GM18870 (cell line): ENCODE results near the gene MEG3.

ENCODE experiments used
- ATAC-seq: cut with Tn5 transposase; IDR thresholded peaks from one replicate; pipeline ENCODE4 v1.9.1; 2021; ENCODE audit warnings: moderate library complexity; ENCODE audit not compliant: unreplicated experiment

Gene MEG3

GRCh38 chr14:100893228-100893601, 67.3 kb downstream of the MEG3 start:
- no peak for ATAC-seq

GRCh38 chr14:100893760-100894159, 67.8 kb downstream of the MEG3 start:
- no peak for ATAC-seq

GRCh38 chr14:100894416-100894815, 68.5 kb downstream of the MEG3 start:
- ATAC-seq, result no peak

- ATAC-seq, result no peak
Observed at GRCh38 chr14:100895411-100895810, 69.5 kb downstream of the MEG3 start.

GRCh38 chr14:100896369-100897060, 70.6 kb downstream of the MEG3 start:
- ATAC-seq, result no peak

GRCh38 chr14:100898465-100898864, 72.5 kb downstream of the MEG3 start:
- ATAC-seq, result no peak

GRCh38 chr14:100898935-100899883, 73.3 kb downstream of the MEG3 start:
- ATAC-seq, result no peak

GRCh38 chr14:100899884-100900771, 74.2 kb downstream of the MEG3 start:
- no peak for ATAC-seq

- ATAC-seq, result no peak
Observed at GRCh38 chr14:100900837-100901390, 75.0 kb downstream of the MEG3 start.

- no peak for ATAC-seq
Observed at GRCh38 chr14:100901391-100902183, 75.7 kb downstream of the MEG3 start.

- no peak for ATAC-seq
Observed at GRCh38 chr14:100902295-100903133, 76.6 kb downstream of the MEG3 start.

- ATAC-seq, result no peak
Observed at GRCh38 chr14:100903134-100903468, 77.2 kb downstream of the MEG3 start.

- no peak for ATAC-seq
Observed at GRCh38 chr14:100903672-100904185, 77.8 kb downstream of the MEG3 start, which contains the start of gene RTL1. RTL1 (minus strand) TSS chr14:100903722; CDS start chr14:100884788, 18,934 bp downstream.

- no peak for ATAC-seq
Observed at GRCh38 chr14:100904307-100905087, 78.6 kb downstream of the MEG3 start.

GRCh38 chr14:100905166-100905565, 79.2 kb downstream of the MEG3 start:
- no peak for ATAC-seq

- no peak for ATAC-seq
Observed at GRCh38 chr14:100906420-100906819, 80.5 kb downstream of the MEG3 start.

- no peak for ATAC-seq
Observed at GRCh38 chr14:100907240-100907639, 81.3 kb downstream of the MEG3 start.

- no peak for ATAC-seq
Observed at GRCh38 chr14:100909439-100909838, 83.5 kb downstream of the MEG3 start.
